GM18858 (cell line): Measurements from ENCODE around the gene ADGRG7.
"Not testable (repeated sequence)": the region's sequence is repeated elsewhere in the genome, so short reads cannot be mapped to it uniquely, and the experiment has no call there.

ENCODE experiments used
- ATAC-seq: cut with Tn5 transposase; IDR thresholded peaks from one replicate; pipeline ENCODE4 v1.9.1; 2021; ENCODE audit not compliant: unreplicated experiment

Gene ADGRG7, protein sequence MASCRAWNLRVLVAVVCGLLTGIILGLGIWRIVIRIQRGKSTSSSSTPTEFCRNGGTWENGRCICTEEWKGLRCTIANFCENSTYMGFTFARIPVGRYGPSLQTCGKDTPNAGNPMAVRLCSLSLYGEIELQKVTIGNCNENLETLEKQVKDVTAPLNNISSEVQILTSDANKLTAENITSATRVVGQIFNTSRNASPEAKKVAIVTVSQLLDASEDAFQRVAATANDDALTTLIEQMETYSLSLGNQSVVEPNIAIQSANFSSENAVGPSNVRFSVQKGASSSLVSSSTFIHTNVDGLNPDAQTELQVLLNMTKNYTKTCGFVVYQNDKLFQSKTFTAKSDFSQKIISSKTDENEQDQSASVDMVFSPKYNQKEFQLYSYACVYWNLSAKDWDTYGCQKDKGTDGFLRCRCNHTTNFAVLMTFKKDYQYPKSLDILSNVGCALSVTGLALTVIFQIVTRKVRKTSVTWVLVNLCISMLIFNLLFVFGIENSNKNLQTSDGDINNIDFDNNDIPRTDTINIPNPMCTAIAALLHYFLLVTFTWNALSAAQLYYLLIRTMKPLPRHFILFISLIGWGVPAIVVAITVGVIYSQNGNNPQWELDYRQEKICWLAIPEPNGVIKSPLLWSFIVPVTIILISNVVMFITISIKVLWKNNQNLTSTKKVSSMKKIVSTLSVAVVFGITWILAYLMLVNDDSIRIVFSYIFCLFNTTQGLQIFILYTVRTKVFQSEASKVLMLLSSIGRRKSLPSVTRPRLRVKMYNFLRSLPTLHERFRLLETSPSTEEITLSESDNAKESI

DNA sequence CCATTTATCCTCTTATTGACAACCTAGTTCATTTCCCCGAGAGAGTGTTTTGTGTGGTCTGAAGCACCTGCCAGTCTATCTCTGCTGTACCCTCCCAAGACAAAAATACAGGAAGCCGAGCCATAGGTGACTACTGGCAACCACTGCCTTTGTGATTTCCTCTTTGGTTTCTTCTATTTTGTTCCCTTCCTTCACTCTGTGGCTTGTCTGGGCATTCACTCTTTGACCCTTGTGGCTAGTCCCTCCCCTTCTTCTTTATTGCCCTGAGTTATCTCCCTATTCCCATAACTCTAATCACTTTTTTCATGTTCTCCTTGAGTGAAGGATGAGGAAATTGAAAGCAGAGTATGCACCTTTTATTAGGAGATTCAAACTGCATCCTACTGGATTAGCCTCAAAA, at the start of gene ADGRG7:
TSS of gene ADGRG7 (plus strand) at position 297 of the 400 bp plus-strand sequence. CDS start 256 bp downstream, outside the sequence.
- no peak for ATAC-seq

GRCh38 chr3:100560426-100560825, 49.0 kb upstream of the ADGRG7 start:
- ATAC-seq = no peak

DNA sequence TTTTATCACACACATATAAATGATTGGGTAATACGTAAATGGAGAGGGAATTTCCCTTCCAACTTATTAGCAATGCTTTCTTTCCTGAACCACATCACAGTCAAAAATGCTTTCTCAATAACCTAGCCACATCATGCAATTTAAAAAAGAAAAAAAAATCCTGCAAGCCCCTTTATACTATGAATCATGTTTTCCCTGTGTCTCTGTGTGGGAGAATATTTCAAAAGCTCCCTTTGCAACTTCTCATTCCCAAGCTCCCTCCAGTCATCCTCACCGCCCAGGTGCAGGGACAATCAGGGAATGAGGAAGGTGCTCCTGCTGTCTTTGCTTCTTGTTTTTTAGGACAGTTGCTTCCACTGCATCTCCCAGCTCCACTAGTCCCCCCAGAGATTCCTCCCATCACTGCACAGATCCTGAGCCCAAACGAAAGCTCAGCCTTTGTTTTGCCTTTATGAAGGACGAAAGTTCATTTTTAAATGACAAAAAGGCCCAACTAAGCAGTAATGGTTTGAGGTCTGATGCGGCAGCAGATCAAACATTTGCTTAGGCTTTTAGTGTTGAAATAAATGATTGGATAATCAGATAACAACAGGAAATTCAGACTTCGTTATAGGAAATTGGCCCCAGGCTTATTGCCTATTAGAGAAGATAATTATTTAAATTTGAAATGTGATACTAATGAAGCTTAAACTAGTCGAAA, 47.8 kb upstream of the ADGRG7 start:
- no peak for ATAC-seq

GRCh38 chr3:100562224-100562857, 47.1 kb upstream of the ADGRG7 start:
- no peak for ATAC-seq

GRCh38 chr3:100563228-100563627, 46.2 kb upstream of the ADGRG7 start:
- no peak for ATAC-seq

- ATAC-seq = no peak
These were observed 45.7 kb upstream of the ADGRG7 start for GRCh38 chr3:100563652-100564211.

DNA sequence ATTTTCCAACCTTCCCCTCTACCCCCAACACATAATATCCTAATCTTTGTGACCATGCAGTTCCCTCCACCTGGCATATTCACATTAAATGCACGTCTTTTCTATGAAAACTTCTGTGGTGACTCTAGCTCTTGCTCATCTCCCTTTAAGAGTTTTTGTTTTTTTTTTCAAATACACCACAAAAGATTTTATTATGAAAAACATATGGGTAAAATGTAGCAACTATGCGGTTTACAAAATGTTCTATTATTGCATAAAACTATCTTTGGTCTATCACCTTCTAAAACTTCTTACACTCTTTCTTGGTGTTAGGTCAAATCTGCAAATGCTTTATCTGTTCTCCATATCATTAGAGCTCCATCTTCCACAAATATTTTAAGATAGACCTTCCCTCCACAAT, 38.6 kb upstream of the ADGRG7 start:
- ATAC-seq = no peak

- ATAC-seq = no peak
These were observed 34.9 kb upstream of the ADGRG7 start for GRCh38 chr3:100574536-100574935.

GRCh38 chr3:100575704-100576103, 33.7 kb upstream of the ADGRG7 start:
- no peak for ATAC-seq

GRCh38 chr3:100577382-100578008, 31.9 kb upstream of the ADGRG7 start:
- ATAC-seq = no peak

DNA sequence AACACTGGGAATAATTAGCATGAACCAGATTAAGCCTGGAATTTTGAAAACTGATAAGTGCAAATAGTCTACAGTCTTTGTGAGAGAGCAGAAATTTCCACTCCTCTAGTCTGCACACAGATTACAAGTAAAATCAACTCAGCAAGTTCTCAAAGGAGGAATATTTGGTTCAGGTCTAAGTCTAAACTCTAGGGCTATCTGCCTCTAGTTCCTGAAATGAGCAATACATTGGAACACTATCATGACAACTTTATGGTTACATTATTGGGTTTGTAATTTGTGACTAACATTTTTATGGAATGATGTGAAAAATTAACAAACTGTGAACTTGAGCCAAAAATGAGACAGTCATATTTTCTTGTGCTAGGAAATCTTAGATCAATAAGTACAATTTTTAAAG, 30.8 kb upstream of the ADGRG7 start:
- ATAC-seq = no peak

DNA sequence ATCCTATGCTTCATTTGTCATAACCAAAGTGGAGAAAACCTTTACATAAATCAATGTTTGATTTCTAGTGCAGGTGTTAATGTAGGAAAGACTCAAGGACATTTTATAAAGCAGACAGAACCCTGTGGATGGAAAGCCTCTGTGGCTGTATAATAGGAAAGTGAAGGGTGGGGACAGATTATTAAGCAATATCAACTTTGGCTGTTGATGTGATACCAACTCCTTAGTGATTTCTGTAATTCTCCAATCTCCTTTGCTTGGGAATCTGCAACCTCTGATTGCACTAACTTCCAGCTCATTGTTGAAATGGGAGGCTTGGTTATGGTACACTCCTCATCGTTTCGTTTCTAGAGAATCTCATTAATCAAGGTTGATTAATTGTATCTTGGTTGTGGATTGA, 29.3 kb upstream of the ADGRG7 start:
- ATAC-seq = no peak

- ATAC-seq = no peak
These were observed 27.8 kb upstream of the ADGRG7 start for GRCh38 chr3:100581650-100582049.

- ATAC-seq = not testable (repeated sequence)
These were observed 27.2 kb upstream of the ADGRG7 start for GRCh38 chr3:100582157-100582556.

- ATAC-seq = no peak
These were observed 25.2 kb upstream of the ADGRG7 start for GRCh38 chr3:100584101-100584660.

DNA sequence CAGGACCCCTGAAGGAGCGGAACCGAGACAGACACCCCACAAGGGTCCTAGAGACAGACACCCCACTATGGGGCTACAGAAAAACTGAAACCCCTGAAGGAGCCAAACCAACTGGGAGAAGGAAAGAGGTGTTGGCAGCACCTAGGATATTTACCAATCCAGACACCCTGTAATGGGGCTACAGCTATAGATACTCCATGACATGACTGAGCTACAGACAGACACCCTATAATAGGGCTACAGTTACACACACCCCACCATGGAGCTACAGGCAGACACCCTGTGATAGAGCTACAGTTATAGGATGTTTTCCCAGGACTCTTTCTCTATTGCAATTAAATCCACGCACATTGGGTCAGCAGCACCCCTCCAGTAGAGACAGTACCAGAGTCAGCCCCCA, 22.6 kb upstream of the ADGRG7 start:
- ATAC-seq = no peak

DNA sequence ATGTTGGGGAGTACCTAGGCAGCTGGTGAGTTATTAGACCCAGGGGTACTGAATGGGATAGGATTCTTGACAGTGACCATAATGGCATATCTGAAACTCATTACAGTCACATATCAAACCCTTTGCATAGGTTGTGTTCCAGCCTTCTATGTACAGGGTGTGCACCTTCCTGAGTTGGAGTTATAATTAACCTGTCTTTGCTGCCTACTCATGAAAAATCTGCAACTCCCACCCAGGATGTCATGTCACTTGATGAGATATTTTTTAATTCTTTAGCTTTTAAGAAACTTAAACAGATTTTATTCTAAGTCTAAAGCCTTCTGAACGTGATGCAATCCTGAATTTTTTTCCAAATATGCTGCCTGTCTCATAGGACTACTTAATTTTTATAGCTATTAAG, 21.1 kb upstream of the ADGRG7 start:
- no peak for ATAC-seq

DNA sequence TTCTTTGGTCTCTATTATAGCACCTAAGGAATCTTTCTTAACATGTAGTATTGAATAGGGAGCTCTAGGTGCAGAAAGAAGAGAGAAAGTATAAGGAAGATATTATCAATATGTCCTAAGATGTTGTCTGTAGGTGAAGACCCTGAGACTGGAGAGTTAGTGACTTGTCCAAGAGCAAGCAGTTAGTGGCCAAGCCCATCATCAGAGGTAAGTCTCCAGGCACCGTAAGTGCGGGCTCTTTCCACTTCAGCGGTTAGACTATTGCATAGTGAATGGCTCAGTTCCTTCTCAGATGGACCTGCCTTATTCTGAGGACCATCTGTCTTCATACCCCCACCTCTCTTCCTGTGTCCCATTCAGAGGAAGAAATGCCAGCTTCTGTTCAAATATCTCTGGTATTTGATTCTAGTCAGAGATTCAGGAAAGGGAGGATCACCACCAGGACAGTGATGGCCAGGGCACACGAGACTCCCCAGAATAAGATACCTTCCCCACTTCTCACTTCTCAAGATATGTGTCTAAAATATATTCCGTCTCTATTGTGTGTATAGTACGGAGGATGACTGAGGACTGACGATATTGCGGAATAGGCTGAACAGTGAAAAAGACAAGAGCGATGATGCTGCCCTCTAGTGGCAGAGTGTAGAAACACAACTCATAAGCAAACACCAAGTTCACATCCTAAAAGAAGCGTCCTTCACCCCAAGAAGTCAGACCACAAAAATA, 19.1 kb upstream of the ADGRG7 start:
- ATAC-seq = peak; percentile 91

- ATAC-seq = no peak
These were observed 18.6 kb upstream of the ADGRG7 start for GRCh38 chr3:100590840-100591147.

- no peak for ATAC-seq
These were observed 18.0 kb upstream of the ADGRG7 start for GRCh38 chr3:100591411-100591810.
